Fibroblast of lung (primary cell): ENCODE measurements around the gene DCAF6. TPM values are rescaled to one million over a fixed set of nuclear protein-coding genes. Genes with fewer than 3 reads are reported as not detected.

ENCODE experiments used
- DNase-seq, 2 donors: peaks; one replicate each; pipeline versions ENCODE4 v3.0.0 to v3.0.0-alpha.2; 2010; ENCODE audit warnings: low read depth in 2 of 2
- H2AFZ ChIP-seq: 2 replicates; pipeline ENCODE4 v1.5.1; 2012; ENCODE audit warnings: low read length, control low read depth, inconsistent platforms
- H3K27ac ChIP-seq: 2 replicates; pipeline ENCODE4 v1.5.1; 2011; ENCODE audit warnings: low read length, control low read depth; ENCODE audit not compliant: insufficient read depth
- H3K27me3 ChIP-seq: 2 replicates; pipeline ENCODE4 v1.5.1; 2011; ENCODE audit warnings: mild to moderate bottlenecking, low read length; ENCODE audit not compliant: control insufficient read depth, insufficient read depth
- H3K36me3 ChIP-seq: 2 replicates; pipeline ENCODE4 v1.5.1; 2011; ENCODE audit warnings: low read length; ENCODE audit not compliant: control insufficient read depth, insufficient read depth
- H3K4me1 ChIP-seq: 2 replicates; pipeline ENCODE4 v1.5.1; 2011; ENCODE audit warnings: low read length; ENCODE audit not compliant: control insufficient read depth, insufficient read depth; ENCODE audit errors: extremely low read depth
- H3K4me2 ChIP-seq: 2 replicates; pipeline ENCODE4 v1.5.1; 2011; ENCODE audit warnings: low read length, control low read depth; ENCODE audit not compliant: insufficient read depth; ENCODE audit errors: extremely low read depth
- H3K4me3 ChIP-seq, 4 experiments: fragments of 200-600 bp in 1 of 4; sonication (generic) in 1 of 4; replicated peaks in 1 of 4; 2 replicates each; pipeline ENCODE4 v1.5.1; 2011 to 2016; ENCODE audit warnings: low read length in 4 of 4, low read depth in 3 of 4, mild to moderate bottlenecking in 3 of 4, control low read depth in 2 of 4, inconsistent platforms in 1 of 4, mixed read lengths in 1 of 4; ENCODE audit not compliant: insufficient read depth in 1 of 4; ENCODE audit errors: control extremely low read depth in 1 of 4
- H3K79me2 ChIP-seq: 2 replicates; pipeline ENCODE4 v1.5.1; 2012; ENCODE audit warnings: mild to moderate bottlenecking, low read length, inconsistent platforms; ENCODE audit not compliant: control insufficient read depth, insufficient read depth
- H3K9ac ChIP-seq: 2 replicates; pipeline ENCODE4 v1.5.1; 2011; ENCODE audit warnings: mild to moderate bottlenecking, low read length, control low read depth; ENCODE audit not compliant: insufficient read depth
- H3K9me3 ChIP-seq: 2 replicates; pipeline ENCODE4 v1.5.1; 2012; ENCODE audit warnings: low read depth, low read length; ENCODE audit not compliant: control insufficient read depth, insufficient read depth
- H4K20me1 ChIP-seq: 2 replicates; pipeline ENCODE4 v1.5.1; 2011; ENCODE audit warnings: low read length; ENCODE audit not compliant: control insufficient read depth, insufficient read depth; ENCODE audit errors: extremely low read depth
- EZH2 ChIP-seq: IDR thresholded peaks from 2 replicates; pipeline ENCODE4 v1.5.1; 2012; ENCODE audit warnings: low read length, control low read depth, mild to moderate bottlenecking; ENCODE audit errors: missing control alignments
- polyA plus RNA-seq, 2 donors: library from polyadenylated mRNA; depleted of rRNA in 1 of 2; stranded (reverse) in 1 of 2; unstranded in 1 of 2; fragments of >200 nt; gene quantifications; 2 replicates each; pipeline ENCODE4 v1.2.1, GENCODE V29; 2011 to 2012; ENCODE audit warnings: missing spikeins in 1 of 2
- total RNA-seq: library from RNA; depleted of rRNA; stranded (reverse); fragments of >200 nt; gene quantifications from 2 replicates; pipeline ENCODE4 v1.2.1, GENCODE V29; 2014
- TF ChIP-seq, protein P1 (sequence below), 2 donors: IDR thresholded peaks in 1 of 2; conservative IDR thresholded peaks in 1 of 2; 1 replicate in 1 of 2; 2 replicates in 1 of 2; pipeline ENCODE4 v1.5.1; 2011 to 2012; ENCODE audit warnings: low read length in 2 of 2, control low read depth in 1 of 2, inconsistent platforms in 1 of 2, low read depth in 1 of 2, mild to moderate bottlenecking in 1 of 2

DCAF6 gene
- total and polyA plus RNA-seq, 2 donors (not counting 1 experiment from before 2014, with no cell fraction given), result 64.4 to 143 TPM

DNA sequence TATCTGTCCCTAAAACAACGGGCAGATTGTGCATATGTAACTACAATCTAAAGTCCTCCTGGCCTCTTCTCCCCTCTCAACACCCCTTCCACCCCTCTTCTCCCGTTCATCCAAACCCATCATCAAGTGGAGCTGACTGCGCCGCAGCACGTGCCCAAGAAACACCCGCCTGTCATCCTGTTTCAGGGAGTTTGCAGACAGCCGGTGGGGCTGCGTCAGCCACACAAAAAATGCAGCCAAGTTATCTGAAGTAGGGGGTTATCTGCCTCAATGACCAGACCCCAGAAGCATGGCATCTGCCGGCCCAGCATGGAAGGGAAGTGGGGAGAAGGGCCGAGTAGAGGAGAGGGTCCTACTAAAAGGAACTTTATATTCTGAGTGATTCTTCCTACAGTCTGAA is 151.2 kb downstream of the DCAF6 start:
- Histone ChIP-seq H3K9ac (no peak overlapping the region), H3K4me2 (no peak overlapping the region), H3K9me3 (no peaks in the 10 kb centered on the region), H3K36me3 (peaks cover 8% of the 10 kb centered on the region), H4K20me1 (no peaks in the 10 kb centered on the region), H3K4me1 (peaks cover 2% of the 10 kb centered on the region), H3K4me3 (no peak overlapping the region), H3K79me2 (no peaks in the 10 kb centered on the region), H3K27ac (no peak overlapping the region), H3K27me3 (no peaks in the 10 kb centered on the region), H2AFZ (no peak overlapping the region)
- no peak for TF ChIP-seq EZH2
- TF ChIP-seq, protein P1, sequence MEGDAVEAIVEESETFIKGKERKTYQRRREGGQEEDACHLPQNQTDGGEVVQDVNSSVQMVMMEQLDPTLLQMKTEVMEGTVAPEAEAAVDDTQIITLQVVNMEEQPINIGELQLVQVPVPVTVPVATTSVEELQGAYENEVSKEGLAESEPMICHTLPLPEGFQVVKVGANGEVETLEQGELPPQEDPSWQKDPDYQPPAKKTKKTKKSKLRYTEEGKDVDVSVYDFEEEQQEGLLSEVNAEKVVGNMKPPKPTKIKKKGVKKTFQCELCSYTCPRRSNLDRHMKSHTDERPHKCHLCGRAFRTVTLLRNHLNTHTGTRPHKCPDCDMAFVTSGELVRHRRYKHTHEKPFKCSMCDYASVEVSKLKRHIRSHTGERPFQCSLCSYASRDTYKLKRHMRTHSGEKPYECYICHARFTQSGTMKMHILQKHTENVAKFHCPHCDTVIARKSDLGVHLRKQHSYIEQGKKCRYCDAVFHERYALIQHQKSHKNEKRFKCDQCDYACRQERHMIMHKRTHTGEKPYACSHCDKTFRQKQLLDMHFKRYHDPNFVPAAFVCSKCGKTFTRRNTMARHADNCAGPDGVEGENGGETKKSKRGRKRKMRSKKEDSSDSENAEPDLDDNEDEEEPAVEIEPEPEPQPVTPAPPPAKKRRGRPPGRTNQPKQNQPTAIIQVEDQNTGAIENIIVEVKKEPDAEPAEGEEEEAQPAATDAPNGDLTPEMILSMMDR (conservative IDR thresholded peaks at IDR 0.05 in 1 of 2, IDR thresholded peaks at IDR 0.05 in 1 of 2; ENCODE audit: low read depth in 1 of 2, low read length in 2 of 2), result no peak
- no peak for DNase-seq

DNA sequence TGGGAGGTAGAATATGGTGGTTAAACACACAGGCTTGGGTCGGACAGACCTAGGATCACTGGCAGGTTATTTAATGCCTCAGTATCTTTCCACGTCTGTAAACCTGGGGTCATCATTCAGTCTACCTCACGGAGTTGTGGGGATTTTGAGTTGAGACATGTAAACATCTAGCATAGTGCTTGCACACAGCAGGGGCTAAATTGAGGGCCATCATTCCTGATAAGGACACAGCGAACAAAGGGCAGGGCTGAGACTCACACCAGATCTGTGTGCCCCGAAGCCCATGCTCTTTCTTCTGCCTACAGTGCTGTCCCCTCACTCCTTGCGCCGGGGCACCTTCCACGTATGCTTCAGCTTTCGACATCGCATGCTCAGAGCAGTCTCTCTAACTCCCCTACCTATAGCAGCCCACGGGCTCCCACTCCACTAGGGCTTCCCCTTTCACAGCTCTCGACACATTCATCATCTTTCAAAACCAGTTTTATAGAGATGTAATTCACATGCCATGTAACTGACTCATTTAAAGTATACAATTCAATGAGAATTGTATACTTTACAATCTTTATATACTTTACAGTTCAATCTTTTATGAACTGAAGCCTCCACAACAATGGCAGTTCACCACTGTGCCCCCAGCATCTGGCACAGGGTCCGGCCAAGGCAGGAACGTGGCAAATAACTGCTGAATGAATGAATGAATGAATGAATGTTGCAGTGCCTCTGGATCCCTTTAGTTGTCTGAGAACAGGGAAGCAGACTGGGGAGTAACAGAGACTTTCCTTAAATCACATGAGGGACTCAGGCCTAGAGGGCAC is 152.2 kb downstream of the DCAF6 start:
- TF ChIP-seq EZH2, result no peak
- TF ChIP-seq, protein P1 (conservative IDR thresholded peaks at IDR 0.05 in 1 of 2, IDR thresholded peaks at IDR 0.05 in 1 of 2; ENCODE audit: low read depth in 1 of 2, low read length in 2 of 2), result no peak
- Histone ChIP-seq H4K20me1 (no peaks in the 10 kb centered on the region), H3K9ac (no peak overlapping the region), H3K36me3 (peaks cover 8% of the 10 kb centered on the region), H3K9me3 (no peaks in the 10 kb centered on the region), H3K4me3 (no peak overlapping the region), H3K4me1 (peaks cover 2% of the 10 kb centered on the region), H3K27ac (no peak overlapping the region), H2AFZ (no peak overlapping the region), H3K4me2 (no peak overlapping the region), H3K79me2 (no peaks in the 10 kb centered on the region), H3K27me3 (no peaks in the 10 kb centered on the region)
- no peak for DNase-seq

DNA sequence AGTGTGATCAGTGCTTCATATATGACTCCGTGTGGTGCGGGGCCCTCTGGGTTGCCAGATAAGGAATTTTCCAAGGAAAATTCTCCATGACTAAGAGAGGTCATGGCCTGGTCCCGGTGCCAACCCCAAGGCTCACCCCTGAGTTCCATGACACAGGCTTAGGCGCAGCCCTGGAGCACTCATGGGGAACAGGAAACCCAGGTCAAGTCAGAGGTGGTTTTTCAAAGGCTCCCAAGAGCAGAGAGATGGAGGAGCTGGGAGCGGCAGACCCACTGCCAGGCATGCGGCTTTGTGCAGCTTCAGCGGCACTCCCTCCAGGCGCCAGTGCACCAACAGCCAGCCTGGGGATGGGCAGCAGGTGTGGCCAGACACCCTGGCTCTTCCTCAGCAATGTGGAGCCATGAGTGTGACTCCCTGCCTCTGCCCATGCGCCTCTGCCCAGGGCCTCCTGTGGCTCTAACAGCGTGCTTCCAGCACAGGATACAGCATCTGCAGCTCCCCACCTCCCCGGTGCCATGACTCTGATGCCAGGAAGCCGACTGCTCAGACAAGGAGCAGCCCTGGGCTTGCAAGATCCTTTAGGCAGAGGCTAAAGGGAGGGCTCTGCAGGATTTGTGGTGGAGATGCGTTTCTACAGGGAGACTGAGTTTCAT is 153.0 kb downstream of the DCAF6 start:
- no peaks in the 10 kb centered on the region for H3K79me2 ChIP-seq
- H3K4me3 ChIP-seq, result no peak overlapping the region
- H2AFZ ChIP-seq, result no peak overlapping the region
- peaks cover 8% of the 10 kb centered on the region for H3K36me3 ChIP-seq
- no peak for DNase-seq
- TF ChIP-seq, protein P1 (conservative IDR thresholded peaks at IDR 0.05 in 1 of 2, IDR thresholded peaks at IDR 0.05 in 1 of 2; ENCODE audit: low read depth in 1 of 2, low read length in 2 of 2), result no peak
- no peak for TF ChIP-seq EZH2
- H3K27ac ChIP-seq, result no peak overlapping the region
- H3K4me1 ChIP-seq, result peaks cover 2% of the 10 kb centered on the region
- no peaks in the 10 kb centered on the region for H4K20me1 ChIP-seq
- no peaks in the 10 kb centered on the region for H3K9me3 ChIP-seq
- no peak overlapping the region for H3K9ac ChIP-seq
- H3K27me3 ChIP-seq, result no peaks in the 10 kb centered on the region
- H3K4me2 ChIP-seq, result no peak overlapping the region
